Measurements from ENCODE around the gene IFNAR2.

DNA sequence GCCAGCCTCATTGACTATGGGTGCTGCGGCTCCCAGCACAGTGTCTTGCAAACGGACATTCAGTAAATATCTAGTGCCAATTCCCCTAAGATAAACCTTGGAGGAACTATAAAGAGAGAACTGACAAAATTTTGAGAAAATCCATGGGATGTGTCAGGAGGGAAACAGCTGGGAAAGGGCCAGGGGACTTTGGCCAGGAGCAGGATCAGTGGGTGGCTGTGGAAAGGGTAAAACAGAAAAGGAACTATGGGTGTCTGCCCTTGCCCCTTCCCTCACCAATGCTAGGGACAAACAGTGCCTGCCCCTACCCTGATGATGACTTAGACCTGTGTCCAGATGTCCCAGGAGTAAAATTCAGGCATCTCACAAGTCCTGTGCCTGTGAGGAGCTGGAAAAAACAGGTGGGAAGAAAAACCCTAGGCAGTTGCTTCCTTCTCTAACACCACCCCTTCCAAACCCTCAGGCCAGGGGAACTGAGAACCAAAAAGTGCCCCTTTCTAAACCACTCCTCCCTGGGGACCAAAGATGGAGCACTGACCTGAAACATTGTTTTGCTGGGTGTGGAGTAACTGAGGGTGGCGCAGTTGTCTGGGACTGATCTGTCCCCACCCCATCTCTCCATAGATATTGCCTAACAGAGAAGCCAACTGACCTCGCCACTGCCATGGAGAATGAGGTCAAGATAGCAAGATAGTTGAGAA is 22.1 kb upstream of the IFNAR2 start:
- TF ChIP-seq, protein P1, sequence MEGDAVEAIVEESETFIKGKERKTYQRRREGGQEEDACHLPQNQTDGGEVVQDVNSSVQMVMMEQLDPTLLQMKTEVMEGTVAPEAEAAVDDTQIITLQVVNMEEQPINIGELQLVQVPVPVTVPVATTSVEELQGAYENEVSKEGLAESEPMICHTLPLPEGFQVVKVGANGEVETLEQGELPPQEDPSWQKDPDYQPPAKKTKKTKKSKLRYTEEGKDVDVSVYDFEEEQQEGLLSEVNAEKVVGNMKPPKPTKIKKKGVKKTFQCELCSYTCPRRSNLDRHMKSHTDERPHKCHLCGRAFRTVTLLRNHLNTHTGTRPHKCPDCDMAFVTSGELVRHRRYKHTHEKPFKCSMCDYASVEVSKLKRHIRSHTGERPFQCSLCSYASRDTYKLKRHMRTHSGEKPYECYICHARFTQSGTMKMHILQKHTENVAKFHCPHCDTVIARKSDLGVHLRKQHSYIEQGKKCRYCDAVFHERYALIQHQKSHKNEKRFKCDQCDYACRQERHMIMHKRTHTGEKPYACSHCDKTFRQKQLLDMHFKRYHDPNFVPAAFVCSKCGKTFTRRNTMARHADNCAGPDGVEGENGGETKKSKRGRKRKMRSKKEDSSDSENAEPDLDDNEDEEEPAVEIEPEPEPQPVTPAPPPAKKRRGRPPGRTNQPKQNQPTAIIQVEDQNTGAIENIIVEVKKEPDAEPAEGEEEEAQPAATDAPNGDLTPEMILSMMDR (IDR thresholded peaks at IDR 0.05), result no peak
- no peak for TF ChIP-seq POLR2A (IDR thresholded peaks at IDR 0.05)
- TF ChIP-seq POLR2AphosphoS5 (IDR thresholded peaks at IDR 0.05), result no peak

Data from suprapubic skin (tissue), 4 donors.